HFFc6 (cell line): ENCODE data around the gene OPCML. TPM values are rescaled to one million over a fixed set of nuclear protein-coding genes. Genes with fewer than 3 reads are reported as not detected.

Source experiments
- DNase-seq: peaks from one replicate; pipeline ENCODE4 v3.0.0-alpha.2; 2018
- H3K27ac Mint-ChIP-seq: 2 replicates; pipeline ENCODE4 v1.8.0; 2020; ENCODE audit warnings: mild to moderate bottlenecking, mixed read lengths
- H3K27me3 Mint-ChIP-seq: 2 replicates; pipeline ENCODE4 v1.8.0; 2021; ENCODE audit warnings: mild to moderate bottlenecking, moderate library complexity, mixed read lengths; ENCODE audit not compliant: insufficient read depth
- H3K36me3 Mint-ChIP-seq: 2 replicates; pipeline ENCODE4 v1.8.0; 2021; ENCODE audit warnings: low read depth, mixed read lengths
- H3K4me1 Mint-ChIP-seq: 2 replicates; pipeline ENCODE4 v1.8.0; 2020; ENCODE audit warnings: low read depth, mixed read lengths
- H3K4me3 Mint-ChIP-seq: 2 replicates; pipeline ENCODE4 v1.8.0; 2020; ENCODE audit warnings: mild to moderate bottlenecking, moderate library complexity, mixed read lengths
- H3K9me3 Mint-ChIP-seq: 2 replicates; pipeline ENCODE4 v1.8.0; 2020; ENCODE audit warnings: mild to moderate bottlenecking, mixed read lengths
- CTCF ChIP-seq: fragments of 200-600 bp; sonication (generic); IDR thresholded peaks from 2 replicates; pipeline ENCODE4 v1.5.0; 2021; ENCODE audit warnings: antibody characterized with exemption, mild to moderate bottlenecking
- total RNA-seq, 6 experiments: library from RNA; stranded (reverse); fragmentation: NEBNext Ultra II Directional; extraction: Animal tissue kit (Norgen Biotek cat#: 25700); gene quantifications; 2 replicates in 1 of 6; 3 replicates in 5 of 6; pipeline ENCODE4 v1.2.3, GENCODE V29; 2021

OPCML gene
- total RNA-seq, 6 experiments from 2014 or later = 0.11 to 1.7 (median 0.33) TPM

- peaks cover 3% of the 10 kb centered on the region; the same call in 1 of the 2 replicates for H3K9me3 Mint-ChIP-seq
- no peaks in the 10 kb centered on the region for H3K36me3 Mint-ChIP-seq
- no peaks in the 10 kb centered on the region for H3K4me1 Mint-ChIP-seq
- no peak overlapping the region for H3K27ac Mint-ChIP-seq
- H3K4me3 Mint-ChIP-seq = no peak overlapping the region
- no peak for TF ChIP-seq CTCF
- peaks cover 33% of the 10 kb centered on the region for H3K27me3 Mint-ChIP-seq
- no peak for DNase-seq
Observed at GRCh38 chr11:133019545-133020371, 512.5 kb downstream of the OPCML start.

GRCh38 chr11:133015457-133015856 is 516.8 kb downstream of the OPCML start:
- H3K27ac Mint-ChIP-seq = no peak overlapping the region
- TF ChIP-seq CTCF = no peak

GRCh38 chr11:133014337-133014736 is 518.0 kb downstream of the OPCML start:
- H3K4me3 Mint-ChIP-seq = no peak overlapping the region
- no peaks in the 10 kb centered on the region for H3K4me1 Mint-ChIP-seq
- H3K36me3 Mint-ChIP-seq = no peaks in the 10 kb centered on the region
- DNase-seq = no peak
- TF ChIP-seq CTCF = no peak
- peaks cover 11% of the 10 kb centered on the region; the same call in 1 of the 2 replicates for H3K9me3 Mint-ChIP-seq
- H3K27me3 Mint-ChIP-seq = peaks cover 9% of the 10 kb centered on the region
- H3K27ac Mint-ChIP-seq = no peak overlapping the region

More at GRCh38 chr11:133015457-133015856, 516.8 kb downstream of the OPCML start:
- DNase-seq = no peak
- no peaks in the 10 kb centered on the region for H3K36me3 Mint-ChIP-seq
- H3K4me3 Mint-ChIP-seq = no peak overlapping the region
- H3K9me3 Mint-ChIP-seq = peaks cover 7% of the 10 kb centered on the region; the same call in 1 of the 2 replicates
- peaks cover 13% of the 10 kb centered on the region for H3K27me3 Mint-ChIP-seq
- H3K4me1 Mint-ChIP-seq = no peaks in the 10 kb centered on the region

- Mint-ChIP-seq H3K4me3 (no peak overlapping the region), H3K9me3 (peaks cover 7% of the 10 kb centered on the region; the same call in 1 of the 2 replicates), H3K27me3 (peaks cover 6% of the 10 kb centered on the region), H3K27ac (no peak overlapping the region), H3K36me3 (no peaks in the 10 kb centered on the region), H3K4me1 (no peaks in the 10 kb centered on the region)
- DNase-seq = no peak
- TF ChIP-seq CTCF = no peak
Observed at GRCh38 chr11:133012803-133013202, 519.5 kb downstream of the OPCML start.

GRCh38 chr11:133011604-133012003 is 520.7 kb downstream of the OPCML start:
- Mint-ChIP-seq H3K36me3 (no peaks in the 10 kb centered on the region), H3K9me3 (peaks cover 7% of the 10 kb centered on the region; the same call in 1 of the 2 replicates), H3K27ac (no peak overlapping the region), H3K4me3 (no peak overlapping the region), H3K27me3 (peaks cover 6% of the 10 kb centered on the region), H3K4me1 (no peaks in the 10 kb centered on the region)
- no peak for DNase-seq
- no peak for TF ChIP-seq CTCF
